HFF-Myc (cell line): ENCODE measurements around the gene PTPRM.

ENCODE experiments used
- DNase-seq: peaks from one replicate; pipeline ENCODE4 v3.0.0-alpha.2; 2011; ENCODE audit warnings: low read depth; ENCODE audit errors: extremely low read depth
- H3K4me3 ChIP-seq: replicated peaks from 2 replicates; pipeline ENCODE4 v1.5.1; 2011; ENCODE audit warnings: low read depth, mild to moderate bottlenecking, control low read depth, low read length
- CTCF ChIP-seq: IDR thresholded peaks from 2 replicates; pipeline ENCODE4 v1.5.1; 2012; ENCODE audit warnings: mild to moderate bottlenecking, low read depth, low read length, control low read depth; ENCODE audit errors: missing control alignments

Gene PTPRM

GRCh38 chr18:8406186-8406867, 839.2 kb downstream of the PTPRM start:
- no peak for TF ChIP-seq CTCF
- no peak for DNase-seq
- no peak overlapping the region for H3K4me3 ChIP-seq

- TF ChIP-seq CTCF = no peak
- H3K4me3 ChIP-seq = no peak overlapping the region
- no peak for DNase-seq
These were observed 839.7 kb downstream of the PTPRM start for GRCh38 chr18:8406868-8407250.

- TF ChIP-seq CTCF = no peak
- no peak overlapping the region for H3K4me3 ChIP-seq
- no peak for DNase-seq
These were observed 842.0 kb downstream of the PTPRM start for GRCh38 chr18:8409151-8409550.

DNA sequence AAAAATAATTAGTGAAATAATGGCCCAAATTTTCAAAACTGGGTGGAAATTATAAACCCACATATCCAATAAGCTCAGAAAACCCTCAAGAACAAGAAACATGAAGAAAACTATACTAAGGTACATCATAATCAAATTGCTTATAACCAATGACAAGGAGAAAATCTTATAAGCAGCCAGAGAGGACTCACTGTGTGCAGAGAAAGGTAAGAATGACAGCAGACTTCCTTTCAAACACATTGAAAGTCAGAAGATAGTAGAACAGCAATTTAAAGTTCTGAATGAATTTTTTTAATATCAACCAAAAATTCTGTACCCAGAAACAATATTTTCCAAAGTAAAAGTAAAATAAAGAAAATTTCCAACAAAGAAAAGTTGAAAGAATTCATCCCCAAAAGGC, 844.4 kb downstream of the PTPRM start:
- no peak overlapping the region for H3K4me3 ChIP-seq
- no peak for TF ChIP-seq CTCF
- no peak for DNase-seq

- TF ChIP-seq CTCF = no peak
- no peak overlapping the region for H3K4me3 ChIP-seq
- DNase-seq = no peak
These were observed 845.0 kb downstream of the PTPRM start for GRCh38 chr18:8412117-8412516.

DNA sequence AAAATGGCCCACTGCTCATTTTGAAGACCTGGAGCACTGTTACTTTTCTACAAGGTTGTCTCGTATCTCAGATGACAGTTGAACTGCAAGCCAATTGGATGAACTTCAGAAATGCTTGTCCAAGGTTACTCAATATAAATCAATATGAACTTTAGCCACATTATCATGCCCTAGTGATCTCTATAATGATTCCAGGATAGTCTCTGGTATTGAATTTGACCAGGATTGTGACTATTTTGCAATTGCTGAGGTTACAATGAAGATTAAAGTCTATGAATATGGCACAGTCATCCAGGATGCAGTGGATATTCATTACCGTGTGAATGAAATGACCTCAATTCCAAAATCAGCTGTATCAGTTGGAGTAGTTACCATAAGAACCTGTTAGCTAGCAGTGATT, 846.1 kb downstream of the PTPRM start:
- no peak for DNase-seq
- no peak for TF ChIP-seq CTCF
- H3K4me3 ChIP-seq = no peak overlapping the region

DNA sequence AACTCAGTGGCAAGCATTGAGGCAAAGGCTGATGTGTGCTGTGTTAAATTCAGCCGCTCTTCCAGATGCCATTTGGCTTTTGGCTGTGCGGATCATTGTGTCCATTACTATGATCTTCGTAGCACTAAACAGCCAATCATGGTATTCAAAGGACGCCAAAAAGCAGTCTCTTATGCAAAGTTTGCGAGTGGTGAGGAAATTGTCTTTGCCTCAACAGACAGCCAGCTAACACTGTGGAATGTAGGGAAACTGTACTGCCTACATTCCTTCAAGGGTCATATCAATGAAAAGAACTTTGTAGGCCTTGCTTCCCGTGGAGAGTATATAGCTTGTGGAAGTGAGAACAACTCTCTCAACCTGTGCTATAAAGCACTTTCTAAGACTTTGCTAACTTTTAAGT, 846.6 kb downstream of the PTPRM start:
- H3K4me3 ChIP-seq = no peak overlapping the region
- TF ChIP-seq CTCF = no peak
- no peak for DNase-seq
